ENCODE results near the gene YJU2.

Gene YJU2

GRCh38 chr19:4316956-4317355 lies 70.1 kb downstream of the YJU2 start:
- DNase-seq: no peak
- in situ Hi-C loops (cut with MboI; ENCODE audit: low pct_unique_long_range_greater_than_20kb, low sequenced_read_pairs): no loop called here

- no peak for DNase-seq
- in situ Hi-C loops (cut with MboI; ENCODE audit: low pct_unique_long_range_greater_than_20kb, low sequenced_read_pairs): no loop called here
These were observed 71.6 kb downstream of the YJU2 start for GRCh38 chr19:4318460-4318859.
